Small intestine (tissue), 16 donors: ENCODE results near the gene ISM1. TPM values are rescaled to one million over a fixed set of nuclear protein-coding genes. Genes with fewer than 3 reads are reported as not detected.

ENCODE experiments used
- DNase-seq, 2 donors: peaks; one replicate each; pipeline versions ENCODE4 v3.0.0 to v3.0.0-alpha.2; 2013
- FAIRE-seq: peaks from 2 replicates; lab custom pipeline; 2012; peaks lifted over from hg19 to GRCh38; lab: Jason Lieb, UNC
- H3K27ac ChIP-seq, 3 donors: one replicate each; pipeline ENCODE4 v1.5.1; 2013; ENCODE audit warnings: low read length in 2 of 3, mild to moderate bottlenecking in 2 of 3, control low read depth in 1 of 3, inconsistent platforms in 1 of 3, low read depth in 1 of 3, moderate library complexity in 1 of 3
- H3K27me3 ChIP-seq, 3 donors: one replicate each; pipeline ENCODE4 v1.6.1; 2013; ENCODE audit warnings: low read length in 3 of 3, inconsistent platforms in 1 of 3; ENCODE audit not compliant: control insufficient read depth in 3 of 3, insufficient read depth in 3 of 3
- H3K36me3 ChIP-seq, 3 donors: one replicate each; pipeline ENCODE4 v1.6.1; 2013; ENCODE audit warnings: low read length in 3 of 3, inconsistent platforms in 1 of 3, low read depth in 1 of 3, mild to moderate bottlenecking in 1 of 3, moderate library complexity in 1 of 3; ENCODE audit not compliant: control insufficient read depth in 3 of 3, insufficient read depth in 2 of 3
- H3K4me1 ChIP-seq, 3 donors: one replicate each; pipeline ENCODE4 v1.6.1; 2013; ENCODE audit warnings: low read length in 2 of 3, inconsistent platforms in 1 of 3, low read depth in 1 of 3, mild to moderate bottlenecking in 1 of 3, moderate library complexity in 1 of 3; ENCODE audit not compliant: control insufficient read depth in 3 of 3, insufficient read depth in 2 of 3
- H3K4me3 ChIP-seq, 3 donors: one replicate each; pipeline ENCODE4 v1.5.1; 2013; ENCODE audit warnings: low read length in 3 of 3, control low read depth in 1 of 3, inconsistent platforms in 1 of 3, low read depth in 1 of 3, mild to moderate bottlenecking in 1 of 3, moderate library complexity in 1 of 3
- H3K9me3 ChIP-seq, 2 donors: one replicate each; pipeline ENCODE4 v1.6.1; 2013; ENCODE audit warnings: low read depth in 1 of 2, low read length in 1 of 2; ENCODE audit not compliant: control insufficient read depth in 2 of 2, insufficient read depth in 1 of 2
- WGBS, 3 donors: extraction: QIAGEN DNeasy Blood & Tissue Kit; methylation state at CpG; one replicate each; pipeline ENCODE4 v1.1.7; 2013; 5-methylcytosine and 5-hydroxymethylcytosine counted together
- long read RNA-seq, 10 donors: transcript quantifications; one replicate each; lab custom pipeline, GENCODE V29; 2026
- polyA plus RNA-seq, 4 donors: library from polyadenylated mRNA; stranded (reverse) in 3 of 4; unstranded in 1 of 4; fragments of 200-250 nt in 3 of 4; fragments of 120-200 nt in 1 of 4; gene quantifications; one replicate each; pipeline versions ENCODE4 v1.2.1 to v1.2.3, GENCODE V29; 2013
- donor health status: healthy with polysubstance abuse.
- donor health status: control.
- donor health status: control.
- donor health status: Bipolar disorder and iron deficiency.
- donor health status: healthy.

ISM1 gene
- polyA plus RNA-seq, result under 1 TPM in 2 of 4 donors, not detected in 2; 0.45 to 0.62 TPM
- long read RNA-seq, donor 1, result 0 reads
- long read RNA-seq, donor 2, result 0 reads
- long read RNA-seq, donor 3, result 0 reads
- long read RNA-seq, donor 4, result 0 reads
- long read RNA-seq, donor 5, result 0 reads
- long read RNA-seq, donor 6, result 0 reads
- long read RNA-seq, donor 7, result 0 reads
- long read RNA-seq, donor 8, result 0 reads
- long read RNA-seq, donor 9, result 0 reads
- long read RNA-seq, donor 10, result 0 reads

GRCh38 chr20:13220904-13221297 is at the start of gene ISM1:
Gene ISM1, plus strand, starts transcription at chr20:13221274. Its CDS starts 503 bp downstream, at chr20:13221777.
- WGBS, 3 donors, result 0 to 1% (median 1%) methylated on average over 24 to 37 of the region's 39 CpGs
- no peaks in the 10 kb centered on the region for H3K36me3 ChIP-seq
- no peaks in the 10 kb centered on the region for H3K9me3 ChIP-seq
- DNase-seq (peak in 1 of 2 donors; percentile 43), FAIRE-seq (no peak)
- H3K4me1 ChIP-seq, result peaks cover 0 to 21% (median 3%) of the 10 kb centered on the region in 3 donors
- H3K27ac ChIP-seq, result no peak within 1 kb of the TSS
- H3K27me3 ChIP-seq, result peaks cover 12 to 58% (median 14%) of the 10 kb centered on the region in 3 donors
- peak within 1 kb of the TSS; percentile 23 to 67 (median 35) for H3K4me3 ChIP-seq

- Histone ChIP-seq H3K36me3 (peaks cover 0 to 1% (median 0%) of the 10 kb centered on the region in 3 donors), H3K9me3 (peaks cover 0 to 3% of the 10 kb centered on the region in 2 donors), H3K27ac (no peak overlapping the region), H3K27me3 (peaks cover 0 to 3% (median 0%) of the 10 kb centered on the region in 3 donors), H3K4me3 (no peak overlapping the region), H3K4me1 (no peaks in the 10 kb centered on the region)
- FAIRE-seq, result no peak
- DNase-seq, result no peak
- WGBS, 3 donors, result 76 to 95% (median 87%) methylated on average over 2 of the region's 2 CpGs
Measured at GRCh38 chr20:13173201-13173600, 47.9 kb upstream of the ISM1 start.

GRCh38 chr20:13174402-13174801 is 46.7 kb upstream of the ISM1 start:
- Histone ChIP-seq H3K4me1 (no peaks in the 10 kb centered on the region), H3K27me3 (peaks cover 0 to 3% (median 0%) of the 10 kb centered on the region in 3 donors), H3K9me3 (peaks cover 0 to 3% of the 10 kb centered on the region in 2 donors), H3K4me3 (no peak overlapping the region), H3K27ac (no peak overlapping the region), H3K36me3 (no peaks in the 10 kb centered on the region)
- no peak for FAIRE-seq
- WGBS, 3 donors, result 87 to 89% (median 88%) methylated on average over 9 of the region's 9 CpGs
- no peak for DNase-seq

- Histone ChIP-seq H3K4me1 (no peaks in the 10 kb centered on the region), H3K27ac (no peak overlapping the region), H3K4me3 (no peak overlapping the region), H3K27me3 (no peaks in the 10 kb centered on the region), H3K36me3 (no peaks in the 10 kb centered on the region), H3K9me3 (peaks cover 0 to 9% of the 10 kb centered on the region in 2 donors)
- WGBS, 3 donors, result 58 to 75% (median 61%) methylated on average over 7 of the region's 7 CpGs
- FAIRE-seq, result no peak
- no peak for DNase-seq
Measured at GRCh38 chr20:13180986-13181889, 39.8 kb upstream of the ISM1 start.

- no peak for FAIRE-seq
- Histone ChIP-seq H3K27ac (no peak overlapping the region), H3K9me3 (peaks cover 0 to 8% of the 10 kb centered on the region in 2 donors), H3K4me1 (no peaks in the 10 kb centered on the region), H3K4me3 (no peak overlapping the region), H3K27me3 (no peaks in the 10 kb centered on the region), H3K36me3 (no peaks in the 10 kb centered on the region)
- 46 to 65% (median 46%) methylated on average over 1 of the region's 1 CpG for WGBS, 3 donors
- no peak for DNase-seq
Measured at GRCh38 chr20:13183005-13183404, 38.1 kb upstream of the ISM1 start.

- no peak for FAIRE-seq
Measured at GRCh38 chr20:13186043-13186774, 34.9 kb upstream of the ISM1 start.

GRCh38 chr20:13187899-13188298 is 33.2 kb upstream of the ISM1 start:
- H3K4me3 ChIP-seq, result no peak overlapping the region
- H3K27me3 ChIP-seq, result no peaks in the 10 kb centered on the region
- H3K4me1 ChIP-seq, result no peaks in the 10 kb centered on the region
- no peak for FAIRE-seq
- peaks cover 0 to 8% of the 10 kb centered on the region in 2 donors for H3K9me3 ChIP-seq
- WGBS, 3 donors, result 57 to 64% (median 58%) methylated on average over 2 of the region's 2 CpGs
- no peak overlapping the region for H3K27ac ChIP-seq
- no peaks in the 10 kb centered on the region for H3K36me3 ChIP-seq
- no peak for DNase-seq

More at GRCh38 chr20:13186043-13186774, 34.9 kb upstream of the ISM1 start:
- Histone ChIP-seq H3K36me3 (no peaks in the 10 kb centered on the region), H3K9me3 (peaks cover 0 to 8% of the 10 kb centered on the region in 2 donors), H3K4me3 (no peak overlapping the region), H3K4me1 (no peaks in the 10 kb centered on the region), H3K27me3 (no peaks in the 10 kb centered on the region), H3K27ac (no peak overlapping the region)
- WGBS, 3 donors, result 50 to 65% (median 61%) methylated on average over 3 of the region's 3 CpGs
- DNase-seq, result no peak

GRCh38 chr20:13199279-13199678 is 21.8 kb upstream of the ISM1 start:
- no peak for FAIRE-seq

More at GRCh38 chr20:13199279-13199678, 21.8 kb upstream of the ISM1 start:
- Histone ChIP-seq H3K4me1 (no peaks in the 10 kb centered on the region), H3K36me3 (no peaks in the 10 kb centered on the region), H3K9me3 (no peaks in the 10 kb centered on the region), H3K27me3 (no peaks in the 10 kb centered on the region), H3K4me3 (no peak overlapping the region), H3K27ac (no peak overlapping the region)
- 85 to 90% (median 86%) methylated on average over 2 of the region's 2 CpGs for WGBS, 3 donors
- DNase-seq, result no peak
